ENCODE results near the gene NCAPH2.

- TF ChIP-seq YY1 (IDR thresholded peaks at IDR 0.05; ENCODE audit: insufficient read depth, insufficient read length): no peak
- TF ChIP-seq SUZ12 (IDR thresholded peaks at IDR 0.05; ENCODE audit: extremely low read depth, insufficient read depth, insufficient read length): no peak
Measured at GRCh38 chr22:50483106-50483505, 24.9 kb upstream of the NCAPH2 start.

All from NT2/D1 (cell line).